Keratinocyte (primary cell): ENCODE data around the gene TXN. TPM values are rescaled to one million over a fixed set of nuclear protein-coding genes. Genes with fewer than 3 reads are reported as not detected.

Source experiments
- DNase-seq: peaks from one replicate; pipeline ENCODE4 v3.0.0-alpha.2; 2011; ENCODE audit warnings: low read depth, missing footprints, low spot score
- FAIRE-seq: peaks from 2 replicates; lab custom pipeline; 2011; peaks lifted over from hg19 to GRCh38; lab: Jason Lieb, UNC
- H2AFZ ChIP-seq: 2 replicates; pipeline ENCODE4 v1.6.0; 2012; ENCODE audit warnings: low read length, control low read depth, inconsistent platforms; ENCODE audit not compliant: control insufficient read depth
- H3K27ac ChIP-seq: 2 replicates; pipeline ENCODE4 v1.5.1; 2011; ENCODE audit warnings: low read length; ENCODE audit not compliant: control insufficient read depth, insufficient read depth
- H3K27me3 ChIP-seq: 3 replicates; pipeline ENCODE4 v1.6.0; 2011; ENCODE audit warnings: low read length; ENCODE audit not compliant: control insufficient read depth, insufficient read depth; ENCODE audit errors: extremely low read depth
- H3K36me3 ChIP-seq, 2 experiments: 2 replicates in 1 of 2; 3 replicates in 1 of 2; pipeline ENCODE4 v1.5.1; 2011; ENCODE audit warnings: low read length in 2 of 2, mild to moderate bottlenecking in 1 of 2; ENCODE audit not compliant: control insufficient read depth in 2 of 2, insufficient read depth in 2 of 2; ENCODE audit errors: extremely low read depth in 1 of 2
- H3K4me1 ChIP-seq: 3 replicates; pipeline ENCODE4 v1.5.1; 2011; ENCODE audit warnings: low read length; ENCODE audit not compliant: control insufficient read depth, insufficient read depth; ENCODE audit errors: extremely low read depth
- H3K4me2 ChIP-seq: 3 replicates; pipeline ENCODE4 v1.6.0; 2011; ENCODE audit warnings: low read depth, low read length; ENCODE audit not compliant: control insufficient read depth, insufficient read depth; ENCODE audit errors: extremely low read depth
- H3K4me3 ChIP-seq, 3 experiments: fragments of 200-600 bp in 1 of 3; sonication (generic) in 1 of 3; 2 replicates in 2 of 3; 3 replicates in 1 of 3; pipeline ENCODE4 v1.5.1; 2011 to 2016; ENCODE audit warnings: low read length in 3 of 3, mild to moderate bottlenecking in 3 of 3, control low read depth in 2 of 3, inconsistent platforms in 1 of 3, low read depth in 1 of 3, mixed read lengths in 1 of 3, mixed run types in 1 of 3, moderate library complexity in 1 of 3; ENCODE audit not compliant: control insufficient read depth in 2 of 3, insufficient read depth in 2 of 3; ENCODE audit errors: extremely low read depth in 1 of 3
- H3K79me2 ChIP-seq: 2 replicates; pipeline ENCODE4 v1.6.0; 2012; ENCODE audit warnings: low read length; ENCODE audit not compliant: control insufficient read depth, insufficient read depth
- H3K9ac ChIP-seq: 3 replicates; pipeline ENCODE4 v1.6.0; 2011; ENCODE audit warnings: low read length; ENCODE audit not compliant: control insufficient read depth, insufficient read depth; ENCODE audit errors: extremely low read depth
- H3K9me1 ChIP-seq: 3 replicates; pipeline ENCODE4 v1.6.0; 2011; ENCODE audit warnings: low read length; ENCODE audit not compliant: control insufficient read depth, insufficient read depth; ENCODE audit errors: extremely low read depth
- H3K9me3 ChIP-seq: 2 replicates; pipeline ENCODE4 v1.5.1; 2012; ENCODE audit warnings: low read depth, low read length; ENCODE audit not compliant: control insufficient read depth
- H4K20me1 ChIP-seq: 3 replicates; pipeline ENCODE4 v1.6.0; 2011; ENCODE audit warnings: low read length; ENCODE audit not compliant: control insufficient read depth, insufficient read depth; ENCODE audit errors: extremely low read depth
- CTCF ChIP-seq, 3 experiments: IDR thresholded peaks in 1 of 3; conservative IDR thresholded peaks in 1 of 3; optimal IDR thresholded peaks in 1 of 3; 2 replicates in 2 of 3; 3 replicates in 1 of 3; pipeline versions ENCODE3 to v1.5.1; 2011; ENCODE audit warnings: low read length in 3 of 3, mild to moderate bottlenecking in 3 of 3, moderate library complexity in 2 of 3, control low read depth in 1 of 3, inconsistent platforms in 1 of 3; ENCODE audit not compliant: insufficient read depth in 2 of 3; ENCODE audit errors: extremely low read depth in 1 of 3
- EZH2 ChIP-seq: IDR thresholded peaks from one replicate; pipeline ENCODE4 v1.6.1; 2012; ENCODE audit warnings: inconsistent platforms, mild to moderate bottlenecking, low read length, moderate library complexity
- dilution Hi-C: fragments of 300-500 bp; cut with MboI; formaldehyde crosslinking; loops from one replicate; pipeline ENCODE4 v1.7.0; 2020; ENCODE audit warnings: low sequenced_read_pairs; ENCODE audit not compliant: extremely low pct_ligation_motif_present
- polyA plus RNA-seq, 5 experiments: library from polyadenylated mRNA; depleted of rRNA in 3 of 5; stranded (reverse) in 3 of 5; stranded (forward) in 1 of 5; unstranded in 1 of 5; fragments of >200 nt; gene quantifications; 1 replicate in 1 of 5; 2 replicates in 3 of 5; 3 replicates in 1 of 5; pipeline versions ENCODE4 v1.2.1 to v1.2.3, GENCODE V29; 2011 to 2012; ENCODE audit warnings: missing spikeins in 2 of 5, low read depth in 1 of 5, low replicate concordance in 1 of 5

The TXN gene
- polyA plus RNA-seq, 1 donor (not counting 4 experiments of a cell fraction or from before 2014, with no cell fraction given), result 1,127 TPM

GRCh38 chr9:110244616-110245015, 11.7 kb downstream of the TXN start:
- Histone ChIP-seq H3K27me3 (no peaks in the 10 kb centered on the region), H3K4me1 (peaks cover 24% of the 10 kb centered on the region), H3K4me2 (no peak overlapping the region), H3K9me1 (no peaks in the 10 kb centered on the region), H3K79me2 (peaks cover 29% of the 10 kb centered on the region), H3K27ac (no peak overlapping the region), H3K36me3 (peaks cover 20 to 47% of the 10 kb centered on the region in 2 experiments), H3K9ac (no peak overlapping the region), H2AFZ (no peak overlapping the region), H4K20me1 (peaks cover 23% of the 10 kb centered on the region), H3K4me3 (no peak overlapping the region), H3K9me3 (no peaks in the 10 kb centered on the region)
- DNase-seq (no peak), FAIRE-seq (no peak)
- dilution Hi-C loops, result no loop called here
- no peak for TF ChIP-seq EZH2
- no peak for TF ChIP-seq CTCF (optimal IDR thresholded peaks at IDR 0.05 in 1 of 3, IDR thresholded peaks at IDR 0.05 in 1 of 3, conservative IDR thresholded peaks at IDR 0.05 in 1 of 3; ENCODE audit: extremely low read depth in 1 of 3, insufficient read depth in 2 of 3, low read length in 3 of 3)

- Histone ChIP-seq H3K4me1 (peaks cover 17% of the 10 kb centered on the region), H3K4me2 (peak overlapping the region; percentile 17), H3K4me3 (no peak overlapping the region), H2AFZ (no peak overlapping the region), H3K36me3 (peaks cover 12 to 26% of the 10 kb centered on the region in 2 experiments), H3K9ac (no peak overlapping the region), H3K79me2 (peaks cover 9% of the 10 kb centered on the region), H3K9me3 (no peaks in the 10 kb centered on the region), H3K27me3 (no peaks in the 10 kb centered on the region), H3K27ac (peak overlapping the region; percentile 36), H4K20me1 (peaks cover 7% of the 10 kb centered on the region), H3K9me1 (no peaks in the 10 kb centered on the region)
- FAIRE-seq, result no peak
- DNase-seq, result no peak
- dilution Hi-C loops, result no loop called here
- TF ChIP-seq CTCF (optimal IDR thresholded peaks at IDR 0.05 in 1 of 3, IDR thresholded peaks at IDR 0.05 in 1 of 3, conservative IDR thresholded peaks at IDR 0.05 in 1 of 3; ENCODE audit: extremely low read depth in 1 of 3, insufficient read depth in 2 of 3, low read length in 3 of 3) (no peak), EZH2 (no peak)
Observed at GRCh38 chr9:110241858-110242321, 14.4 kb downstream of the TXN start.
